VCaP (cell line): ENCODE results near the gene RAI1.

ENCODE experiments used
- H3K27ac ChIP-seq: fragments of 450-650 bp; 2 replicates; pipeline ENCODE4 v1.5.1; 2017
- CTCF ChIP-seq: fragments of 450-650 bp; conservative IDR thresholded peaks from 2 replicates; pipeline ENCODE4 v1.5.1; 2017; ENCODE audit warnings: mild to moderate bottlenecking, moderate library complexity

The RAI1 gene

GRCh38 chr17:17851103-17852002 lies 170.1 kb downstream of the RAI1 start:
- no peak for TF ChIP-seq CTCF
- no peak overlapping the region for H3K27ac ChIP-seq

GRCh38 chr17:17852930-17853329 lies 171.7 kb downstream of the RAI1 start:
- no peak overlapping the region for H3K27ac ChIP-seq
- TF ChIP-seq CTCF: no peak

GRCh38 chr17:17853811-17854447 lies 172.7 kb downstream of the RAI1 start:
- no peak for TF ChIP-seq CTCF
- no peak overlapping the region for H3K27ac ChIP-seq

- no peak for TF ChIP-seq CTCF
Measured at GRCh38 chr17:17855976-17856375, 174.7 kb downstream of the RAI1 start.

GRCh38 chr17:17856386-17856785 lies 175.1 kb downstream of the RAI1 start:
- no peak overlapping the region for H3K27ac ChIP-seq
- TF ChIP-seq CTCF: no peak

More at GRCh38 chr17:17855976-17856375, 174.7 kb downstream of the RAI1 start:
- no peak overlapping the region for H3K27ac ChIP-seq

- H3K27ac ChIP-seq: no peak overlapping the region
- no peak for TF ChIP-seq CTCF
Measured at GRCh38 chr17:17857496-17857895, 176.2 kb downstream of the RAI1 start.

- no peak overlapping the region for H3K27ac ChIP-seq
- TF ChIP-seq CTCF: peak; percentile 96
Measured at GRCh38 chr17:17859909-17860765, 178.9 kb downstream of the RAI1 start.
